K562 (cell line): ENCODE measurements around the gene IGF1R. TPM values are rescaled to one million over a fixed set of nuclear protein-coding genes. Genes with fewer than 3 reads are reported as not detected.

Experiments used
- ATAC-seq: fragments of 200-7000 bp; cut with Tn5 transposase; 3 replicates; pipeline ENCODE4 v1.9.1; 2020; ENCODE audit warnings: moderate library complexity
- BruUV-seq: library from RNA; stranded (reverse); fragments of 400-500 nt; replicated peaks from 2 replicates; lab custom pipeline; 2021; lab: Mats Ljungman, UMichigan
- CTCF ChIA-PET: fragments of 300-600 bp; formaldehyde crosslinking; extraction: SDS; loops from one replicate; lab custom pipeline; 2021; ENCODE audit warnings: low intra/inter-chr PET ratio; lab: Yijun Ruan, JAX
- POLR2A ChIA-PET: fragments of 300-600, 350-650 bp; sonication (Branson Sonifier 250); formaldehyde crosslinking; extraction: SDS; loops from one replicate; lab custom pipeline; 2021; ENCODE audit warnings: antibody characterized with exemption, inconsistent platforms; lab: Yijun Ruan, JAX
- DNase-seq, 4 experiments: peaks; one replicate each; pipeline versions ENCODE4 v3.0.0 to v3.0.0-alpha.2; 2011 to 2018; ENCODE audit warnings: low spot score in 3 of 4, mixed read lengths in 3 of 4; ENCODE audit errors: extremely low read depth in 1 of 4
- FAIRE-seq: peaks from 2 replicates; lab custom pipeline; 2011; peaks lifted over from hg19 to GRCh38; lab: Jason Lieb, UNC
- H2AFZ ChIP-seq: 2 replicates; pipeline ENCODE4 v1.6.0; 2011; ENCODE audit warnings: low read depth, low read length, control low read depth, inconsistent platforms
- H3K27ac ChIP-seq: fragments of 200-600 bp; 3 replicates; pipeline ENCODE4 v1.8.0; 2011; ENCODE audit warnings: low read depth, mild to moderate bottlenecking, control low read depth, inconsistent platforms, low read length, moderate library complexity, mixed read lengths; ENCODE audit errors: extremely low read depth
- H3K27me3 ChIP-seq, 2 experiments: fragments of 300-600 bp in 1 of 2; 2 replicates in 1 of 2; 3 replicates in 1 of 2; pipeline versions ENCODE4 v1.6.0 to v1.8.0; 2011; ENCODE audit warnings: inconsistent platforms in 2 of 2, low read length in 2 of 2, mild to moderate bottlenecking in 1 of 2, mixed read lengths in 1 of 2, moderate library complexity in 1 of 2; ENCODE audit not compliant: control insufficient read depth in 2 of 2, insufficient read depth in 2 of 2
- H3K36me3 ChIP-seq: fragments of 300-600 bp; 3 replicates; pipeline ENCODE4 v1.8.0; 2011; ENCODE audit warnings: mild to moderate bottlenecking, low read length, inconsistent platforms; ENCODE audit not compliant: control insufficient read depth, insufficient read depth
- H3K4me1 ChIP-seq, 2 experiments: fragments of 200-600 bp in 1 of 2; replicated peaks in 1 of 2; 2 replicates in 1 of 2; 3 replicates in 1 of 2; pipeline versions ENCODE4 v1.5.1 to v1.8.0; 2011; ENCODE audit warnings: inconsistent platforms in 2 of 2, low read length in 2 of 2, mild to moderate bottlenecking in 1 of 2, mixed read lengths in 1 of 2, moderate library complexity in 1 of 2; ENCODE audit not compliant: control insufficient read depth in 2 of 2, insufficient read depth in 2 of 2
- H3K4me2 ChIP-seq: 2 replicates; pipeline ENCODE4 v1.6.1; 2011; ENCODE audit warnings: low read length, control low read depth, inconsistent platforms, mixed read lengths; ENCODE audit not compliant: insufficient read depth
- H3K4me3 ChIP-seq: fragments of 200-600 bp; sonication (generic), shearing (Covaris generic); 2 replicates; pipeline ENCODE4 v1.5.1; 2016; ENCODE audit warnings: control low read depth, inconsistent platforms
- H3K79me2 ChIP-seq: fragments of 200-600 bp; 3 replicates; pipeline ENCODE4 v1.8.0; 2011; ENCODE audit warnings: low read length, inconsistent platforms; ENCODE audit not compliant: control insufficient read depth, insufficient read depth
- H3K9ac ChIP-seq, 2 experiments: 2 replicates each; pipeline versions ENCODE4 v1.6.0 to v1.6.1; 2011; ENCODE audit warnings: low read depth in 2 of 2, low read length in 2 of 2, control low read depth in 1 of 2, inconsistent platforms in 1 of 2, mild to moderate bottlenecking in 1 of 2, mixed read lengths in 1 of 2; ENCODE audit not compliant: insufficient read depth in 1 of 2
- H3K9me1 ChIP-seq: one replicate; pipeline ENCODE4 v1.6.0; 2011; ENCODE audit warnings: inconsistent platforms, mild to moderate bottlenecking, low read length, moderate library complexity; ENCODE audit not compliant: control insufficient read depth, insufficient read depth
- H3K9me3 ChIP-seq: replicated peaks from 2 replicates; pipeline ENCODE4 v1.5.1; 2011; ENCODE audit warnings: low read depth, low read length, inconsistent platforms; ENCODE audit not compliant: control insufficient read depth, insufficient read depth
- H4K20me1 ChIP-seq: replicated peaks from 2 replicates; pipeline ENCODE4 v1.6.1; 2011; ENCODE audit warnings: low read length, inconsistent platforms, mixed read lengths; ENCODE audit not compliant: control insufficient read depth, insufficient read depth
- HIVEP1 ChIP-seq: fragments of 250-450 bp; sonication (Bioruptor Pico); IDR thresholded peaks from 2 replicates; pipeline ENCODE4 v1.4.0; 2020; ENCODE audit warnings: mild to moderate bottlenecking
- JUND ChIP-seq, 2 experiments: IDR thresholded peaks; 2 replicates in 1 of 2; 3 replicates in 1 of 2; pipeline ENCODE4 v1.6.1; 2011; ENCODE audit warnings: borderline replicate concordance in 2 of 2, low read depth in 2 of 2, low read length in 2 of 2, improper control_type of control experiment in 1 of 2, missing biosample characterization in 1 of 2, missing genetic modification characterization in 1 of 2, missing genetic modification reagents in 1 of 2
- SPI1 ChIP-seq: IDR thresholded peaks from 2 replicates; pipeline ENCODE4 v1.6.1; 2011; ENCODE audit warnings: low read depth, low read length, control low read depth, borderline replicate concordance
- ZFP30 ChIP-seq: fragments of 250-450 bp; sonication (Bioruptor Pico); IDR thresholded peaks from 2 replicates; pipeline ENCODE4 v1.8.0; 2022; ENCODE audit warnings: moderate library complexity, mild to moderate bottlenecking, inconsistent platforms, borderline replicate concordance
- WGBS: fragments of 100-300 bp; shearing (Covaris generic); methylation state at CpG from one replicate; pipeline ENCODE4 v1.1.6; 2016; ENCODE audit warnings: low coverage, mixed read lengths; ENCODE audit not compliant: insufficient coverage; ENCODE audit errors: missing lambda C conversion rate; 5-methylcytosine and 5-hydroxymethylcytosine counted together
- in situ Hi-C: fragments of 300-500 bp; cut with MboI; formaldehyde crosslinking; loops from 4 replicates; pipeline ENCODE4 v1.15.0; 2018; ENCODE audit warnings: inconsistent platforms, mixed read lengths
- intact Hi-C: fragments of 100-400 bp; cut with micrococcal nuclease; formaldehyde crosslinking; loops from 2 replicates; pipeline ENCODE4 v1.14.2; 2022
- polyA plus RNA-seq, 8 experiments: library from polyadenylated mRNA; depleted of rRNA in 4 of 8; stranded (reverse) in 5 of 8; unstranded in 3 of 8; fragments of >200 nt; fragmentation: Nextera tagmentation in 2 of 8; fragmentation: Illumina TruSeq in 1 of 8; extraction: Ambion mirVana in 2 of 8; extraction: Trizol in 1 of 8; gene quantifications; 2 replicates each; pipeline versions ENCODE4 v1.2.1 to v1.2.3, GENCODE V29; 2011 to 2014; ENCODE audit warnings: inconsistent platforms in 1 of 8, missing spikeins in 1 of 8
- total RNA-seq, 7 experiments: library from RNA; depleted of rRNA in 6 of 7; stranded (reverse); fragments of >200 nt in 6 of 7; fragmentation: Illumina TruSeq in 2 of 7; extraction: Trizol in 2 of 7; gene quantifications; 2 replicates each; pipeline versions ENCODE4 v1.2.1 to v1.2.3, GENCODE V29; 2011 to 2021; ENCODE audit warnings: low replicate concordance in 1 of 7
- TF ChIP-seq, protein P1 (sequence below): sonication (generic); IDR thresholded peaks from 2 replicates; pipeline ENCODE4 v1.6.1; 2016
- TF ChIP-seq, protein P2 (sequence below): fragments of 450-650 bp; IDR thresholded peaks from 2 replicates; pipeline ENCODE4 v1.6.1; 2018; ENCODE audit warnings: mild to moderate bottlenecking, low read depth; ENCODE audit not compliant: partially characterized antibody

IGF1R gene
- total and polyA plus RNA-seq, 9 of the 15 experiments (the other 6 are each of a cell fraction or from before 2014, with no cell fraction given): 0.35 to 8.0 (median 1.6) TPM

DNA sequence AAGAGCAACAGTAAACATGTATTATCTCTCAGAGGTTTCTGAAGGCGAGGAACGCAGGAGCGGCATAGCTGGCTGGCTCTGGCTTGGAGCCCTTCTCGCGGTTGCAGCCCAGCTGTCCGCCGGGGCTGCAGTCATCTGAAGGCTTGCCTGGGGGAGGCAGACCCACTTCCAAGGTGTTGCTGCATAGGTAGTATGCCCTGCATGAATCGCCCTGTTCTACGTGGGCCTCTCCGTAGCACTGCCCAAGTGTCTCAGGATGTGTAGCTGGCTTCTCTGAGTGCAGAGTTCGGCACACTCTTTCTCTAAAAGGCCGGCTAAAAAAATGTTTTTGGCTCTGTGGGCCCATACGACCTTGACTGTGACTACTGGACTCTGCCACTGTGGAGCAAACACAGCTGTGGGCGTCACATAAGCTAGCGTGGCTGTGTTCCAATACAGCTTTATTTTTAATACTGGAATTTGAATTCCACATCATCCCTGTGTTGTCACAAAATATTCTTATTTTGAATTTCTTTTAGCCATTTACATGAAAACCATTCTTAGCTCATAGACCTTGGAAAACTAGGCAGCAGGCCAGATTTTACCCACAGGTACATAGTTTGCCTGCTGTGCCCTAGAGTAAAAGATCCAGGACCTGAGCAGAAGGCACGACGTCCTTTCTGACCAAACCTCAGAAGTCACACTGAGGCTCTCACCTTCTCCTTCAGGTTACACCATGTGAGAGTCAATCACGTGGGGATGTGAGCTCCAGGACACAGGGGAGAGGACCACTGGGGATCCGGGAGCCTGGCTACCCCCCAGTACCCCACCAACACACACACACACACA, 303.4 kb downstream of the IGF1R start (continued):
- no peak for TF ChIP-seq ZFP30 (CRISPR knock-in tag)
- TF ChIP-seq JUND (IDR thresholded peaks at IDR 0.05; ENCODE audit: borderline replicate concordance, low read depth, low read length): no peak
- no peak for TF ChIP-seq JUND (tag; IDR thresholded peaks at IDR 0.05; ENCODE audit: borderline replicate concordance, low read depth, low read length)

DNA sequence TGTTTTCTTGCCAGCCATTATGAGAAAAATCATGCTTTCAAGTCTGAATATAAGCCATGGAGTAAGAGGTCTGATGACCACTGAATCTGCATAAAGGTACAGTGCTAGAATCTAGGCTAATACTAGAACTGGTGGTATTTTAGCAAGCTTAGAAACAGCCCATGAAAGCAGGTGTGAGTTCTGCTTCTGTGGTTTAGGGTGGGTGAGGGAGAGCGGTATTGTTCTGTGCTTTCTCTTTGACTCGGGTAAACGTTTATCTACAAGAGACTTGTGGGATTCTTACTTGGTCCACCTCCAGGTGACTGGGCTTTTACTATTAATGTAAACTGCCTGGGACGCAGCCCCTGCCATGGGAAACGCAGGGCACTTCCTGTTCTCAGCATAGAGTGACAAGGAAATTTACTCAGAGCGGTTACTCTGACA, 304.1 kb downstream of the IGF1R start:
- no peaks in the 10 kb centered on the region for H3K9me3 ChIP-seq
- no peak overlapping the region for H3K9ac ChIP-seq
- no peak for ATAC-seq
- CTCF ChIA-PET: no interaction called here
- no peaks in the 10 kb centered on the region for H3K9me1 ChIP-seq
- POLR2A ChIA-PET: no interaction called here
- BruUV-seq: no TSS peak
- peaks cover 7 to 57% of the 10 kb centered on the region in 2 experiments; a peak in 4 of 5 replicates for H3K27me3 ChIP-seq
- no peak for DNase-seq
- intact Hi-C loops: no loop called here
- peaks cover 0 to 7% of the 10 kb centered on the region in 2 experiments; a peak in 2 of 5 replicates for H3K4me1 ChIP-seq
- no peaks in the 10 kb centered on the region for H3K36me3 ChIP-seq
- TF ChIP-seq HIVEP1: no peak
- TF ChIP-seq, protein P1, sequence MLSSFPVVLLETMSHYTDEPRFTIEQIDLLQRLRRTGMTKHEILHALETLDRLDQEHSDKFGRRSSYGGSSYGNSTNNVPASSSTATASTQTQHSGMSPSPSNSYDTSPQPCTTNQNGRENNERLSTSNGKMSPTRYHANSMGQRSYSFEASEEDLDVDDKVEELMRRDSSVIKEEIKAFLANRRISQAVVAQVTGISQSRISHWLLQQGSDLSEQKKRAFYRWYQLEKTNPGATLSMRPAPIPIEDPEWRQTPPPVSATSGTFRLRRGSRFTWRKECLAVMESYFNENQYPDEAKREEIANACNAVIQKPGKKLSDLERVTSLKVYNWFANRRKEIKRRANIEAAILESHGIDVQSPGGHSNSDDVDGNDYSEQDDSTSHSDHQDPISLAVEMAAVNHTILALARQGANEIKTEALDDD: 0 out of 2 replicates have a peak, but pooled peaks have one; percentile 22
- TF ChIP-seq, protein P2, sequence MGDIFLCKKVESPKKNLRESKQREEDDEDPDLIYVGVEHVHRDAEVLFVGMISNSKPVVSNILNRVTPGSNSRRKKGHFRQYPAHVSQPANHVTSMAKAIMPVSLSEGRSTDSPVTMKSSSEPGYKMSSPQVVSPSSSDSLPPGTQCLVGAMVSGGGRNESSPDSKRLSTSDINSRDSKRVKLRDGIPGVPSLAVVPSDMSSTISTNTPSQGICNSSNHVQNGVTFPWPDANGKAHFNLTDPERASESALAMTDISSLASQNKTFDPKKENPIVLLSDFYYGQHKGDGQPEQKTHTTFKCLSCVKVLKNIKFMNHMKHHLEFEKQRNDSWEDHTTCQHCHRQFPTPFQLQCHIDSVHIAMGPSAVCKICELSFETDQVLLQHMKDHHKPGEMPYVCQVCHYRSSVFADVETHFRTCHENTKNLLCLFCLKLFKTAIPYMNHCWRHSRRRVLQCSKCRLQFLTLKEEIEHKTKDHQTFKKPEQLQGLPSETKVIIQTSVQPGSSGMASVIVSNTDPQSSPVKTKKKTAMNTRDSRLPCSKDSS: no peak
- TF ChIP-seq SPI1: peak; percentile 42; the same call in 1 of the 2 replicates
- 5% methylated on average over 6 of the region's 6 CpGs for WGBS
- no peaks in the 10 kb centered on the region; the same call in 1 of the 2 replicates for H4K20me1 ChIP-seq
- in situ Hi-C loops: no loop called here
- H2AFZ ChIP-seq: no peak overlapping the region
- H3K27ac ChIP-seq: no peak overlapping the region
- H3K79me2 ChIP-seq: no peaks in the 10 kb centered on the region
- no peak overlapping the region for H3K4me2 ChIP-seq
- H3K4me3 ChIP-seq: no peak overlapping the region
- FAIRE-seq: no peak
